Measurements from ENCODE around the gene EPB41L3. TPM values are rescaled to one million over a fixed set of nuclear protein-coding genes. Genes with fewer than 3 reads are reported as not detected.

Gene EPB41L3
- 2.7 and 4.1 TPM in 2 replicates for total RNA-seq (2014; rRNA removed; shearing (Covaris generic))

- DNase-seq (ENCODE audit: low read depth) = no peak
Observed at GRCh38 chr18:5543773-5544389, at the start of gene EPB41L3. Gene EPB41L3, minus strand, starts transcription at chr18:5543997. Its CDS starts 54,814 bp downstream, at chr18:5489183.

- DNase-seq (ENCODE audit: low read depth) = no peak
Observed at GRCh38 chr18:5588529-5588928, 44.7 kb upstream of the EPB41L3 start.

GRCh38 chr18:5585653-5586052 lies 41.9 kb upstream of the EPB41L3 start:
- DNase-seq (ENCODE audit: low read depth) = no peak

GRCh38 chr18:5584746-5585417 lies 41.1 kb upstream of the EPB41L3 start:
- DNase-seq (ENCODE audit: low read depth) = peak; percentile 41

- DNase-seq (ENCODE audit: low read depth) = peak; percentile 26
Observed at GRCh38 chr18:5582849-5583681, 39.3 kb upstream of the EPB41L3 start.

- peak; percentile 33 for DNase-seq (ENCODE audit: low read depth)
Observed at GRCh38 chr18:5582076-5582475, 38.3 kb upstream of the EPB41L3 start.

GRCh38 chr18:5574843-5575242 lies 31.0 kb upstream of the EPB41L3 start:
- DNase-seq (ENCODE audit: low read depth) = no peak

- no peak for DNase-seq (ENCODE audit: low read depth)
Observed at GRCh38 chr18:5571666-5572065, 27.9 kb upstream of the EPB41L3 start.

GRCh38 chr18:5570613-5571012 lies 26.8 kb upstream of the EPB41L3 start:
- DNase-seq (ENCODE audit: low read depth) = peak; percentile 73

GRCh38 chr18:5568416-5568815 lies 24.6 kb upstream of the EPB41L3 start:
- no peak for DNase-seq (ENCODE audit: low read depth)

- no peak for DNase-seq (ENCODE audit: low read depth)
Observed at GRCh38 chr18:5558851-5559250, 15.1 kb upstream of the EPB41L3 start.

- peak; percentile 12 for DNase-seq (ENCODE audit: low read depth)
Observed at GRCh38 chr18:5556310-5556974, 12.6 kb upstream of the EPB41L3 start.

GRCh38 chr18:5554629-5555028 lies 10.8 kb upstream of the EPB41L3 start:
- DNase-seq (ENCODE audit: low read depth) = no peak

GRCh38 chr18:5546660-5547059 lies 2.9 kb upstream of the EPB41L3 start:
- peak; percentile 15 for DNase-seq (ENCODE audit: low read depth)

GRCh38 chr18:5543036-5543680 lies 639 bp downstream of the EPB41L3 start:
- DNase-seq (ENCODE audit: low read depth) = no peak

GRCh38 chr18:5542515-5543035 lies 1.2 kb downstream of the EPB41L3 start:
- no peak for DNase-seq (ENCODE audit: low read depth)

GRCh38 chr18:5541644-5542043 lies 2.2 kb downstream of the EPB41L3 start:
- no peak for DNase-seq (ENCODE audit: low read depth)

- no peak for DNase-seq (ENCODE audit: low read depth)
Observed at GRCh38 chr18:5539391-5539790, 4.4 kb downstream of the EPB41L3 start.

GRCh38 chr18:5538544-5538943 lies 5.3 kb downstream of the EPB41L3 start:
- no peak for DNase-seq (ENCODE audit: low read depth)

- no peak for DNase-seq (ENCODE audit: low read depth)
Observed at GRCh38 chr18:5537860-5538259, 5.9 kb downstream of the EPB41L3 start.

- peak; percentile 24 for DNase-seq (ENCODE audit: low read depth)
Observed at GRCh38 chr18:5534845-5535244, 9.0 kb downstream of the EPB41L3 start.
